Mononuclear cell (primary cell): Measurements from ENCODE around the gene SORBS1. TPM values are rescaled to one million over a fixed set of nuclear protein-coding genes. Genes with fewer than 3 reads are reported as not detected.

Experiments
- H3K27me3 ChIP-seq: 2 replicates; pipeline ENCODE4 v1.6.0; 2011; ENCODE audit warnings: low read length, control low read depth; ENCODE audit not compliant: insufficient read depth
- H3K4me1 ChIP-seq: 2 replicates; pipeline ENCODE4 v1.5.1; 2011; ENCODE audit warnings: mild to moderate bottlenecking, low read length, control low read depth; ENCODE audit not compliant: insufficient read depth
- H3K4me3 ChIP-seq: 2 replicates; pipeline ENCODE4 v1.5.1; 2011; ENCODE audit warnings: mild to moderate bottlenecking, low read length, moderate library complexity
- H3K9me3 ChIP-seq: 2 replicates; pipeline ENCODE4 v1.5.1; 2011; ENCODE audit warnings: low read depth, mild to moderate bottlenecking, control low read depth, low read length
- total RNA-seq: library from RNA; depleted of rRNA; stranded (reverse); fragments of >200 nt; gene quantifications from one replicate; pipeline ENCODE4 v1.2.3, GENCODE V29; 2012

SORBS1 gene
- total RNA-seq, 1 donor, result 5.2 TPM

GRCh38 chr10:95408983-95409873 lies 151.9 kb downstream of the SORBS1 start:
- H3K27me3 ChIP-seq, result no peaks in the 10 kb centered on the region
- no peaks in the 10 kb centered on the region for H3K4me1 ChIP-seq
- no peaks in the 10 kb centered on the region for H3K9me3 ChIP-seq
- no peak overlapping the region for H3K4me3 ChIP-seq

- H3K4me3 ChIP-seq, result no peak overlapping the region
- no peaks in the 10 kb centered on the region for H3K27me3 ChIP-seq
- no peaks in the 10 kb centered on the region for H3K9me3 ChIP-seq
- no peaks in the 10 kb centered on the region for H3K4me1 ChIP-seq
Observed at GRCh38 chr10:95408148-95408960, 152.8 kb downstream of the SORBS1 start.

GRCh38 chr10:95407546-95407945 lies 153.6 kb downstream of the SORBS1 start:
- Histone ChIP-seq H3K9me3 (no peaks in the 10 kb centered on the region), H3K27me3 (no peaks in the 10 kb centered on the region), H3K4me3 (no peak overlapping the region), H3K4me1 (no peaks in the 10 kb centered on the region)

GRCh38 chr10:95406651-95407280 lies 154.4 kb downstream of the SORBS1 start:
- Histone ChIP-seq H3K9me3 (no peaks in the 10 kb centered on the region), H3K27me3 (no peaks in the 10 kb centered on the region), H3K4me1 (no peaks in the 10 kb centered on the region), H3K4me3 (no peak overlapping the region)

GRCh38 chr10:95405655-95406054 lies 155.5 kb downstream of the SORBS1 start:
- Histone ChIP-seq H3K4me1 (no peaks in the 10 kb centered on the region), H3K9me3 (no peaks in the 10 kb centered on the region), H3K27me3 (no peaks in the 10 kb centered on the region), H3K4me3 (no peak overlapping the region)

- no peaks in the 10 kb centered on the region for H3K27me3 ChIP-seq
- no peaks in the 10 kb centered on the region for H3K4me1 ChIP-seq
- no peaks in the 10 kb centered on the region for H3K9me3 ChIP-seq
- no peak overlapping the region for H3K4me3 ChIP-seq
Observed at GRCh38 chr10:95404864-95405263, 156.3 kb downstream of the SORBS1 start.

GRCh38 chr10:95404462-95404858 lies 156.7 kb downstream of the SORBS1 start:
- Histone ChIP-seq H3K4me1 (no peaks in the 10 kb centered on the region), H3K27me3 (no peaks in the 10 kb centered on the region), H3K4me3 (no peak overlapping the region), H3K9me3 (no peaks in the 10 kb centered on the region)

GRCh38 chr10:95403700-95404461 lies 157.3 kb downstream of the SORBS1 start:
- H3K4me1 ChIP-seq, result no peaks in the 10 kb centered on the region
- H3K4me3 ChIP-seq, result no peak overlapping the region
- no peaks in the 10 kb centered on the region for H3K9me3 ChIP-seq
- no peaks in the 10 kb centered on the region for H3K27me3 ChIP-seq

- H3K4me1 ChIP-seq, result no peaks in the 10 kb centered on the region
- H3K4me3 ChIP-seq, result no peak overlapping the region
- H3K27me3 ChIP-seq, result no peaks in the 10 kb centered on the region
- H3K9me3 ChIP-seq, result no peaks in the 10 kb centered on the region
Observed at GRCh38 chr10:95401704-95402469, 159.3 kb downstream of the SORBS1 start.

- no peaks in the 10 kb centered on the region for H3K9me3 ChIP-seq
- no peaks in the 10 kb centered on the region for H3K4me1 ChIP-seq
- H3K4me3 ChIP-seq, result no peak overlapping the region
- H3K27me3 ChIP-seq, result no peaks in the 10 kb centered on the region
Observed at GRCh38 chr10:95400787-95401186, 160.4 kb downstream of the SORBS1 start.

GRCh38 chr10:95399183-95399582 lies 162.0 kb downstream of the SORBS1 start:
- Histone ChIP-seq H3K4me1 (no peaks in the 10 kb centered on the region), H3K9me3 (no peaks in the 10 kb centered on the region), H3K27me3 (no peaks in the 10 kb centered on the region), H3K4me3 (no peak overlapping the region)

GRCh38 chr10:95397747-95398146 lies 163.4 kb downstream of the SORBS1 start:
- Histone ChIP-seq H3K4me3 (no peak overlapping the region), H3K27me3 (no peaks in the 10 kb centered on the region), H3K9me3 (no peaks in the 10 kb centered on the region), H3K4me1 (no peaks in the 10 kb centered on the region)

GRCh38 chr10:95395947-95396449 lies 165.2 kb downstream of the SORBS1 start:
- Histone ChIP-seq H3K27me3 (no peaks in the 10 kb centered on the region), H3K9me3 (no peaks in the 10 kb centered on the region), H3K4me1 (no peaks in the 10 kb centered on the region), H3K4me3 (no peak overlapping the region)
